Measurements from ENCODE around the gene CTU1.

GRCh38 chr19:51119101-51119500, 10.9 kb upstream of the CTU1 start:
- TF ChIP-seq POLR2AphosphoS5 (IDR thresholded peaks at IDR 0.05; ENCODE audit: low read depth, low read length) (no peak), CTCF (IDR thresholded peaks at IDR 0.05) (no peak), REST (IDR thresholded peaks at IDR 0.05; ENCODE audit: insufficient read depth in 1 of 2, low read depth in 2 of 2, low read length in 1 of 2) (no peak), TCF7L2 (IDR thresholded peaks at IDR 0.05; ENCODE audit: low read depth, low read length) (no peak), SIN3A (IDR thresholded peaks at IDR 0.05; ENCODE audit: borderline replicate concordance, insufficient read depth, low read depth, low read length) (no peak)

All from Panc1 (cell line).